BJ (cell line): ENCODE data around the gene NAA38. TPM values are rescaled to one million over a fixed set of nuclear protein-coding genes. Genes with fewer than 3 reads are reported as not detected.
"Not testable (repeated sequence)": the region's sequence is repeated elsewhere in the genome, so short reads cannot be mapped to it uniquely, and the experiment has no call there.

ENCODE experiments used
- CTCF ChIA-PET: fragments of 350-600 bp; formaldehyde crosslinking; extraction: SDS; loops from one replicate; lab custom pipeline; 2021; ENCODE audit warnings: antibody characterized with exemption, inconsistent platforms; lab: Yijun Ruan, JAX
- POLR2A ChIA-PET: fragments of 300-600 bp; sonication (Branson Sonifier 250); formaldehyde crosslinking; extraction: SDS; loops from one replicate; lab custom pipeline; 2021; ENCODE audit warnings: antibody characterized with exemption; lab: Charles Lee
- DNase-seq: peaks from one replicate; pipeline ENCODE4 v3.0.0-alpha.2; 2011; ENCODE audit warnings: low read depth
- H3K27me3 ChIP-seq: 2 replicates; pipeline ENCODE4 v1.6.0; 2011; ENCODE audit warnings: low read length; ENCODE audit not compliant: control insufficient read depth, insufficient read depth
- H3K36me3 ChIP-seq: 2 replicates; pipeline ENCODE4 v1.5.1; 2011; ENCODE audit warnings: low read length; ENCODE audit not compliant: control insufficient read depth, insufficient read depth
- H3K4me3 ChIP-seq: 2 replicates; pipeline ENCODE4 v1.5.1; 2011; ENCODE audit warnings: low read depth, mild to moderate bottlenecking, control low read depth, low read length
- polyA plus RNA-seq: library from polyadenylated mRNA; depleted of rRNA; stranded (reverse); fragments of >200 nt; gene quantifications from 2 replicates; pipeline ENCODE4 v1.2.3, GENCODE V29; 2011
- TF ChIP-seq, protein P1 (sequence below): IDR thresholded peaks from 2 replicates; pipeline ENCODE4 v1.5.1; 2011; ENCODE audit warnings: low read depth, mild to moderate bottlenecking, control low read depth, inconsistent platforms, low read length, moderate library complexity; ENCODE audit not compliant: insufficient read depth

The NAA38 gene
- polyA plus RNA-seq, 1 experiment, result 82.7 TPM

DNA sequence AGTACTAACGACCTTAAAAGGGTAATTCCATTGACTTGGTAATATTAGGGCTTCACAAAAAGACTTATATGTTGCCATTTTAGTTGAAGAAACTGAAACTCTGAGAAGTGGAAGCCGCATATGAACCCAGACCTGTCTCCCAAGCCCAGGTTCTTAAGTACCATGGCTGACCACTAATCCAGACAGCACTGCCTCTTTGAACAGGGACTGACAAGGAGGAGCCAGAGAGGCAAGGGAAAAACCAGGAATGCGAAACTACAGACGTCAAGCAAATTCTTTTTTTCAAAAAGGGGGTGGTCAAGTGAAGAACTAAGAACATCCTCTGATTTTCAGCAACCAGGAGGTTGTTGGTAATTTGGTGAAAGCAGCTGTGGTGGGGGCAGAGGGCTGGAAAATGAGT lies 15.7 kb upstream of the NAA38 start:
- POLR2A ChIA-PET, result no interaction called here
- Histone ChIP-seq H3K4me3 (no peak overlapping the region), H3K27me3 (no peaks in the 10 kb centered on the region), H3K36me3 (peaks cover 2% of the 10 kb centered on the region; the same call in 1 of the 2 replicates)
- no peak for DNase-seq
- TF ChIP-seq, protein P1, sequence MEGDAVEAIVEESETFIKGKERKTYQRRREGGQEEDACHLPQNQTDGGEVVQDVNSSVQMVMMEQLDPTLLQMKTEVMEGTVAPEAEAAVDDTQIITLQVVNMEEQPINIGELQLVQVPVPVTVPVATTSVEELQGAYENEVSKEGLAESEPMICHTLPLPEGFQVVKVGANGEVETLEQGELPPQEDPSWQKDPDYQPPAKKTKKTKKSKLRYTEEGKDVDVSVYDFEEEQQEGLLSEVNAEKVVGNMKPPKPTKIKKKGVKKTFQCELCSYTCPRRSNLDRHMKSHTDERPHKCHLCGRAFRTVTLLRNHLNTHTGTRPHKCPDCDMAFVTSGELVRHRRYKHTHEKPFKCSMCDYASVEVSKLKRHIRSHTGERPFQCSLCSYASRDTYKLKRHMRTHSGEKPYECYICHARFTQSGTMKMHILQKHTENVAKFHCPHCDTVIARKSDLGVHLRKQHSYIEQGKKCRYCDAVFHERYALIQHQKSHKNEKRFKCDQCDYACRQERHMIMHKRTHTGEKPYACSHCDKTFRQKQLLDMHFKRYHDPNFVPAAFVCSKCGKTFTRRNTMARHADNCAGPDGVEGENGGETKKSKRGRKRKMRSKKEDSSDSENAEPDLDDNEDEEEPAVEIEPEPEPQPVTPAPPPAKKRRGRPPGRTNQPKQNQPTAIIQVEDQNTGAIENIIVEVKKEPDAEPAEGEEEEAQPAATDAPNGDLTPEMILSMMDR, result no peak
- CTCF ChIA-PET, result interaction anchor here (0.7 kb wide), 1 partner anchor 117 kb away, joined by 3 read pairs; no protein-coding TSS in a partner anchor

DNA sequence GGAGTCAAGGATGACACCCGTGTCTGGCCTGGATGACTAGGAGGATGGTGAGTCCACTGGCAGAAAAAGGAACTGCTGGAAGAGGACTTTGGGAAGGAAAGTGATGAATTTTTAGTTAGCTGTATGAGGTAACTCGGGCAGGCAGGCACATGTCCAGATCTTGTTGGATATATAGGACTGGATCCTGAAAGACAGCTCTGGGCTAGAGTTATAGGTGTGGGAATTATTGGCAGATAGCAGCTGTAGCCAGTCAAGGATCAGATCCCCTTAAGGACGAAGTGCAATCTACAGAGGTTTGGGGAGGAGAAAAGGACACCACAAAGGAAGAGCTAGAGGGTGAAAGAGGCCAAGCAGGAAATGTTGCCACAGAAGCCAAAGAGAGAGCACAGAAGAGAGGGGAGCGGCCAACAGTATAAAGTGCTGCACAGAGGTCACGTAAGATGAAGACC lies 10.5 kb upstream of the NAA38 start:
- Histone ChIP-seq H3K36me3 (no peaks in the 10 kb centered on the region; the same call in 1 of the 2 replicates), H3K27me3 (no peaks in the 10 kb centered on the region), H3K4me3 (no peak overlapping the region)
- POLR2A ChIA-PET, result no interaction called here
- DNase-seq, result no peak
- TF ChIP-seq, protein P1, result no peak
- CTCF ChIA-PET, result interaction anchor here (1.4 kb wide), 1 partner anchor 30 kb away, joined by 5 read pairs; no protein-coding TSS in a partner anchor

GRCh38 chr17:7864995-7865650 lies 7.8 kb upstream of the NAA38 start:
- no peak overlapping the region for H3K4me3 ChIP-seq
- DNase-seq, result no peak
- H3K27me3 ChIP-seq, result no peaks in the 10 kb centered on the region
- ChIA-PET POLR2A (no interaction called here), CTCF (interaction anchor here (1.0 to 6.4 kb wide), 7 partner anchors 11 to 192 kb away, joined by 3 to 60 read pairs (median 3); no protein-coding TSS in a partner anchor)
- TF ChIP-seq, protein P1, result no peak
- no peaks in the 10 kb centered on the region; the same call in 1 of the 2 replicates for H3K36me3 ChIP-seq

GRCh38 chr17:7864384-7864783 lies 7.0 kb upstream of the NAA38 start:
- POLR2A ChIA-PET, H3K4me3 ChIP-seq, DNase-seq, H3K27me3 ChIP-seq, H3K36me3 ChIP-seq: not testable (repeated sequence)
- CTCF ChIA-PET, result interaction anchor here (0.7 to 6.4 kb wide), 11 partner anchors 12 to 210 kb away, joined by 3 to 60 read pairs (median 3); no protein-coding TSS in a partner anchor

- Histone ChIP-seq H3K4me3 (no peak overlapping the region), H3K36me3 (no peaks in the 10 kb centered on the region; the same call in 1 of the 2 replicates), H3K27me3 (no peaks in the 10 kb centered on the region)
- ChIA-PET POLR2A (no interaction called here), CTCF (interaction anchor here (0.6 to 6.4 kb wide), 20 partner anchors 9 to 766 kb away, joined by 3 to 60 read pairs (median 4); partner anchors contain the start of gene CHD3)
- TF ChIP-seq, protein P1, result peak; percentile 63
- no peak for DNase-seq
Measured at GRCh38 chr17:7862692-7863437, 5.5 kb upstream of the NAA38 start.
